ENCODE results near the gene SLC17A1.

DNA sequence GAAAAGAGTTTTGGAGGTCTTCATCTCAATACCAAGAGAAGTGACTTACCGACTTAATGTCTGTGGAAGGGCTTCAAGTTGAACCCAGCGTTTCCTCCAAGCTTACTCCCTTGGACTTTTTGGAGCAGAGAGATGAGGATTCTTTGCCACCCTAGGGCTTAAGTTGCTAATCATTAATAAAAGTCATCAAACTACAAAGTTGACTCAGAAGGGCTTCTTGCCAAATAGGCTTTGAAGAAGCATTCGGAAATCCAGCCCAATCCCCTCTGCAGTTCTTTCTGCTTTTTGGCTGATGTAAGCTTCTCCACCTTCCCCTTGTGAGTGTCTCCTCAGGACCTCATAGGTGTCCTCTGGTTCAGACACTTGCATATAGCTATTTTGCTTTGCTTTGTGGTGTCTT lies 42.3 kb upstream of the SLC17A1 start, which contains the start of gene SLC17A3:
- TF ChIP-seq, protein P1, sequence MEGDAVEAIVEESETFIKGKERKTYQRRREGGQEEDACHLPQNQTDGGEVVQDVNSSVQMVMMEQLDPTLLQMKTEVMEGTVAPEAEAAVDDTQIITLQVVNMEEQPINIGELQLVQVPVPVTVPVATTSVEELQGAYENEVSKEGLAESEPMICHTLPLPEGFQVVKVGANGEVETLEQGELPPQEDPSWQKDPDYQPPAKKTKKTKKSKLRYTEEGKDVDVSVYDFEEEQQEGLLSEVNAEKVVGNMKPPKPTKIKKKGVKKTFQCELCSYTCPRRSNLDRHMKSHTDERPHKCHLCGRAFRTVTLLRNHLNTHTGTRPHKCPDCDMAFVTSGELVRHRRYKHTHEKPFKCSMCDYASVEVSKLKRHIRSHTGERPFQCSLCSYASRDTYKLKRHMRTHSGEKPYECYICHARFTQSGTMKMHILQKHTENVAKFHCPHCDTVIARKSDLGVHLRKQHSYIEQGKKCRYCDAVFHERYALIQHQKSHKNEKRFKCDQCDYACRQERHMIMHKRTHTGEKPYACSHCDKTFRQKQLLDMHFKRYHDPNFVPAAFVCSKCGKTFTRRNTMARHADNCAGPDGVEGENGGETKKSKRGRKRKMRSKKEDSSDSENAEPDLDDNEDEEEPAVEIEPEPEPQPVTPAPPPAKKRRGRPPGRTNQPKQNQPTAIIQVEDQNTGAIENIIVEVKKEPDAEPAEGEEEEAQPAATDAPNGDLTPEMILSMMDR (IDR thresholded peaks at IDR 0.05): no peak
- no peak for TF ChIP-seq POLR2AphosphoS5 (IDR thresholded peaks at IDR 0.05)
